H1 (cell line): ENCODE measurements around the gene DPH1. TPM values are rescaled to one million over a fixed set of nuclear protein-coding genes. Genes with fewer than 3 reads are reported as not detected.

ENCODE experiments used
- CTCF ChIA-PET: fragments of 300-600 bp; sonication (Branson Sonifier 250); formaldehyde crosslinking; loops from one replicate; lab custom pipeline; 2021; ENCODE audit not compliant: partially characterized antibody; lab: Charles Lee
- POLR2A ChIA-PET: fragments of 300-600 bp; sonication (Branson Sonifier 250); formaldehyde crosslinking; loops from one replicate; lab custom pipeline; 2021; ENCODE audit warnings: inconsistent platforms; ENCODE audit not compliant: partially characterized antibody; lab: Charles Lee
- DNase-seq, 2 experiments: peaks; one replicate each; pipeline versions ENCODE4 v3.0.0 to v3.0.0-alpha.2; 2010 to 2022; ENCODE audit warnings: low spot score in 2 of 2, low read depth in 1 of 2, mixed read lengths in 1 of 2
- FAIRE-seq: peaks from 2 replicates; lab custom pipeline; 2011; peaks lifted over from hg19 to GRCh38; lab: Jason Lieb, UNC
- H2AFZ ChIP-seq: 2 replicates; pipeline ENCODE4 v1.8.1; 2012; ENCODE audit warnings: low read length, inconsistent platforms
- H2AK5ac ChIP-seq: 2 replicates; pipeline ENCODE4 v1.6.1; 2013; ENCODE audit warnings: low read depth, low read length
- H2BK120ac ChIP-seq: replicated peaks from 2 replicates; pipeline ENCODE3; 2013; ENCODE audit warnings: low read depth, low read length, inconsistent platforms
- H2BK12ac ChIP-seq: 2 replicates; pipeline ENCODE4 v1.6.1; 2013; ENCODE audit warnings: low read depth, low read length
- H2BK15ac ChIP-seq: 2 replicates; pipeline ENCODE4 v1.6.1; 2013; ENCODE audit warnings: low read length
- H2BK20ac ChIP-seq: 2 replicates; pipeline ENCODE4 v1.6.1; 2013; ENCODE audit warnings: low read length
- H2BK5ac ChIP-seq: 2 replicates; pipeline ENCODE4 v1.6.1; 2013; ENCODE audit warnings: low read depth, low read length
- H3K14ac ChIP-seq: 2 replicates; pipeline ENCODE4 v1.6.1; 2013; ENCODE audit warnings: inconsistent platforms; ENCODE audit not compliant: insufficient read length
- H3K18ac ChIP-seq: 2 replicates; pipeline ENCODE4 v1.6.1; 2013; ENCODE audit warnings: low read length; ENCODE audit errors: extremely low read depth
- H3K23ac ChIP-seq: 2 replicates; pipeline ENCODE4 v1.6.1; 2013; ENCODE audit warnings: inconsistent platforms; ENCODE audit not compliant: insufficient read length
- H3K23me2 ChIP-seq: 2 replicates; pipeline ENCODE4 v1.6.1; 2013; ENCODE audit warnings: low read depth, low read length
- H3K27ac ChIP-seq: 2 replicates; pipeline ENCODE4 v1.6.1; 2011; ENCODE audit warnings: low read depth, low read length, inconsistent platforms
- H3K27me3 ChIP-seq, 4 experiments: replicated peaks in 1 of 4; 1 replicate in 1 of 4; 2 replicates in 3 of 4; pipeline versions ENCODE4 v1.6.1 to v1.8.1; 2011 to 2013; ENCODE audit warnings: low read length in 3 of 4, mild to moderate bottlenecking in 3 of 4, inconsistent platforms in 2 of 4, mixed read lengths in 2 of 4, moderate library complexity in 1 of 4; ENCODE audit not compliant: control insufficient read depth in 3 of 4, insufficient read depth in 3 of 4; ENCODE audit errors: extremely low read depth in 1 of 4
- H3K36me3 ChIP-seq, 4 experiments: 2 replicates each; pipeline versions ENCODE4 v1.6.1 to v1.8.1; 2011 to 2013; ENCODE audit warnings: mild to moderate bottlenecking in 4 of 4, low read length in 3 of 4, moderate library complexity in 2 of 4, control low read depth in 1 of 4, inconsistent platforms in 1 of 4; ENCODE audit not compliant: insufficient read depth in 4 of 4, control insufficient read depth in 2 of 4
- H3K4ac ChIP-seq: replicated peaks from 2 replicates; pipeline ENCODE3; 2013; ENCODE audit warnings: low read length, low read depth, mixed read lengths, inconsistent platforms; ENCODE audit not compliant: insufficient read length
- H3K4me1 ChIP-seq, 4 experiments: replicated peaks in 1 of 4; 1 replicate in 1 of 4; 2 replicates in 3 of 4; pipeline versions ENCODE4 v1.6.1 to v1.8.1; 2011 to 2013; ENCODE audit warnings: low read length in 3 of 4, inconsistent platforms in 2 of 4, mixed read lengths in 1 of 4; ENCODE audit not compliant: insufficient read depth in 4 of 4, control insufficient read depth in 3 of 4
- H3K4me2 ChIP-seq, 2 experiments: 2 replicates each; pipeline versions ENCODE4 v1.6.1 to v1.8.1; 2011 to 2013; ENCODE audit warnings: low read depth in 2 of 2, low read length in 2 of 2, control low read depth in 1 of 2, inconsistent platforms in 1 of 2, mild to moderate bottlenecking in 1 of 2; ENCODE audit not compliant: insufficient read depth in 1 of 2
- H3K4me3 ChIP-seq, 4 experiments: fragments of 200-600, 300-600 bp in 1 of 4; sonication (generic), shearing (Covaris generic), sonication (Bioruptor Twin) in 1 of 4; 2 replicates each; pipeline versions ENCODE4 v1.5.1 to v1.8.1; 2011 to 2016; ENCODE audit warnings: low read length in 4 of 4, low read depth in 3 of 4, control low read depth in 2 of 4, inconsistent platforms in 2 of 4, mild to moderate bottlenecking in 2 of 4, mixed read lengths in 1 of 4, moderate library complexity in 1 of 4; ENCODE audit not compliant: insufficient read depth in 2 of 4; ENCODE audit errors: extremely low read depth in 1 of 4
- H3K56ac ChIP-seq: replicated peaks from 2 replicates; pipeline ENCODE3; 2013; ENCODE audit warnings: low read depth, mild to moderate bottlenecking, mixed read lengths, low read length, inconsistent platforms; ENCODE audit not compliant: insufficient read length
- H3K79me1 ChIP-seq: 2 replicates; pipeline ENCODE4 v1.6.1; 2013; ENCODE audit warnings: low read depth, low read length, control low read depth
- H3K79me2 ChIP-seq, 2 experiments: 2 replicates each; pipeline versions ENCODE4 v1.6.1 to v1.8.1; 2012 to 2013; ENCODE audit warnings: low read length in 2 of 2, mild to moderate bottlenecking in 2 of 2, inconsistent platforms in 1 of 2; ENCODE audit not compliant: insufficient read depth in 2 of 2, control insufficient read depth in 1 of 2
- H3K9ac ChIP-seq, 4 experiments: replicated peaks in 1 of 4; 1 replicate in 1 of 4; 2 replicates in 3 of 4; pipeline versions ENCODE4 v1.6.1 to v1.8.1; 2011 to 2013; ENCODE audit warnings: low read depth in 3 of 4, low read length in 3 of 4, control low read depth in 2 of 4, mild to moderate bottlenecking in 2 of 4, moderate library complexity in 2 of 4, inconsistent platforms in 1 of 4; ENCODE audit errors: extremely low read depth in 1 of 4
- H3K9me3 ChIP-seq, 2 experiments: 2 replicates each; pipeline versions ENCODE4 v1.6.1 to v1.8.1; 2012 to 2013; ENCODE audit warnings: mild to moderate bottlenecking in 2 of 2, moderate library complexity in 2 of 2, control low read depth in 1 of 2, inconsistent platforms in 1 of 2, low read depth in 1 of 2, low read length in 1 of 2, mixed read lengths in 1 of 2; ENCODE audit not compliant: insufficient read depth in 2 of 2
- H4K20me1 ChIP-seq, 2 experiments: replicated peaks in 1 of 2; 2 replicates each; pipeline versions ENCODE3 to v1.8.1; 2011 to 2013; ENCODE audit warnings: inconsistent platforms in 2 of 2, low read length in 2 of 2, mild to moderate bottlenecking in 1 of 2; ENCODE audit not compliant: insufficient read depth in 2 of 2, control insufficient read depth in 1 of 2
- H4K5ac ChIP-seq: 2 replicates; pipeline ENCODE4 v1.6.1; 2013; ENCODE audit warnings: low read length, low read depth, mixed read lengths, inconsistent platforms; ENCODE audit not compliant: insufficient read length
- H4K8ac ChIP-seq: 2 replicates; pipeline ENCODE4 v1.8.0; 2013; ENCODE audit warnings: mild to moderate bottlenecking, moderate library complexity, low read length, inconsistent platforms; ENCODE audit not compliant: insufficient read depth; ENCODE audit errors: extremely low read depth
- H4K91ac ChIP-seq: replicated peaks from 2 replicates; pipeline ENCODE3; 2013; ENCODE audit warnings: low read length, mixed read lengths, inconsistent platforms; ENCODE audit not compliant: insufficient read length
- CBX5 ChIP-seq: fragments of 300-800, 300-1000 bp; sonication (generic); IDR thresholded peaks from 2 replicates; pipeline ENCODE4 v1.7.1; 2016; ENCODE audit warnings: antibody characterized with exemption, low read length, low read depth
- CBX8 ChIP-seq: fragments of 300-800, 300-1000 bp; sonication (generic); IDR thresholded peaks from 2 replicates; pipeline ENCODE4 v1.7.1; 2016; ENCODE audit warnings: low read depth, low read length, borderline replicate concordance
- E2F6 ChIP-seq: IDR thresholded peaks from 2 replicates; pipeline ENCODE4 v1.6.1; 2012; ENCODE audit warnings: inconsistent platforms
- HDAC2 ChIP-seq, 2 experiments: fragments of 300-600 bp in 1 of 2; sonication (generic) in 1 of 2; IDR thresholded peaks; 2 replicates each; pipeline ENCODE4 v1.6.1; 2011 to 2012; ENCODE audit warnings: low read depth in 2 of 2, low read length in 2 of 2, mild to moderate bottlenecking in 2 of 2, moderate library complexity in 2 of 2, borderline replicate concordance in 1 of 2, inconsistent platforms in 1 of 2
- HDAC6 ChIP-seq: IDR thresholded peaks from one replicate; pipeline ENCODE4 v1.7.1; 2012; ENCODE audit warnings: low read depth, mild to moderate bottlenecking, inconsistent platforms, low read length, moderate library complexity
- NANOG ChIP-seq: IDR thresholded peaks from 2 replicates; pipeline ENCODE4 v1.6.1; 2011; ENCODE audit warnings: low read length, low read depth, mild to moderate bottlenecking, inconsistent platforms; ENCODE audit not compliant: insufficient read depth, poor library complexity, severe bottlenecking
- POLR2AphosphoS5 ChIP-seq: IDR thresholded peaks from 2 replicates; pipeline ENCODE4 v1.6.1; 2011; ENCODE audit warnings: low read depth, low read length
- SIRT6 ChIP-seq: IDR thresholded peaks from one replicate; pipeline ENCODE4 v1.7.1; 2012; ENCODE audit warnings: low read length, inconsistent platforms
- SIX5 ChIP-seq: IDR thresholded peaks from 2 replicates; pipeline ENCODE4 v1.6.1; 2011; ENCODE audit warnings: mild to moderate bottlenecking, low read depth, low read length
- SP1 ChIP-seq: IDR thresholded peaks from 2 replicates; pipeline ENCODE4 v1.6.1; 2011; ENCODE audit warnings: low read depth, low read length
- TBP ChIP-seq: IDR thresholded peaks from 2 replicates; pipeline ENCODE4 v1.6.1; 2011; ENCODE audit warnings: low read depth, low read length, improper control_type of control experiment
- ZNF274 ChIP-seq: IDR thresholded peaks from 2 replicates; pipeline ENCODE4 v1.7.0; 2012; ENCODE audit warnings: low read length, borderline replicate concordance; ENCODE audit errors: extremely low read depth
- WGBS, 2 experiments: shearing (Covaris generic) in 1 of 2; methylation state at CpG; one replicate each; pipeline versions ENCODE4 v1.1.6 to v1.1.7; 2013 to 2015; ENCODE audit warnings: low lambda C conversion rate in 2 of 2, mixed read lengths in 2 of 2, inconsistent platforms in 1 of 2, low coverage in 1 of 2, missing lambda C conversion rate in 1 of 2; ENCODE audit not compliant: insufficient replicate concordance in 2 of 2, insufficient coverage in 1 of 2, insufficient read length in 1 of 2; ENCODE audit errors: extremely low coverage in 1 of 2, missing lambda C conversion rate in 1 of 2; 5-methylcytosine and 5-hydroxymethylcytosine counted together
- polyA plus RNA-seq, 7 experiments: library from polyadenylated mRNA; depleted of rRNA in 3 of 7; stranded (reverse) in 5 of 7; unstranded in 2 of 7; fragments of >200 nt in 5 of 7; fragments of 200-250 nt in 2 of 7; gene quantifications; 1 replicate in 5 of 7; 2 replicates in 1 of 7; 4 replicates in 1 of 7; pipeline versions ENCODE4 v1.2.1 to v1.2.3, GENCODE V29; 2011 to 2013; ENCODE audit warnings: missing spikeins in 2 of 7, mixed read lengths in 2 of 7
- total RNA-seq: library from RNA; stranded (reverse); fragmentation: NEBNext Ultra II Directional; extraction: Animal tissue kit (Norgen Biotek cat#: 25700); gene quantifications from 2 replicates; pipeline ENCODE4 v1.2.1, GENCODE V29; 2021
- TF ChIP-seq, protein P1 (sequence below): IDR thresholded peaks from 2 replicates; pipeline ENCODE4 v1.6.1; 2011; ENCODE audit warnings: low read depth, mild to moderate bottlenecking, low read length; ENCODE audit not compliant: insufficient read depth

Gene DPH1
- total and polyA plus RNA-seq, 2 of the 8 experiments (the other 6 are each of a cell fraction or from before 2014, with no cell fraction given): 24.9 to 30.0 TPM

- Histone ChIP-seq H2BK120ac (no peak overlapping the region), H2BK5ac (no peak overlapping the region), H4K5ac (no peak overlapping the region), H3K4ac (no peak overlapping the region), H4K91ac (no peak overlapping the region), H4K8ac (peak overlapping the region; percentile 71), H3K23me2 (no peaks in the 10 kb centered on the region), H3K23ac (no peak overlapping the region), H3K36me3 (peaks cover 0 to 4% (median 0%) of the 10 kb centered on the region in 4 experiments; a peak in 1 of 8 replicates), H3K9me3 (no peaks in the 10 kb centered on the region), H3K4me1 (peaks cover 0 to 14% (median 7%) of the 10 kb centered on the region in 4 experiments; a peak in 6 of 7 replicates), H3K18ac (no peak overlapping the region), H2AK5ac (no peak overlapping the region), H3K27me3 (no peaks in the 10 kb centered on the region), H3K4me2 (no peak overlapping the region), H4K20me1 (peaks cover 5 to 9% of the 10 kb centered on the region in 2 experiments), H2BK20ac (no peak overlapping the region), H3K14ac (no peak overlapping the region), H2BK15ac (no peak overlapping the region), H3K79me2 (no peaks in the 10 kb centered on the region), H3K56ac (no peak overlapping the region), H3K9ac (no peak overlapping the region), H2BK12ac (no peak overlapping the region), H3K27ac (no peak overlapping the region), H2AFZ (no peak overlapping the region), H3K79me1 (no peaks in the 10 kb centered on the region), H3K4me3 (no peak overlapping the region)
- DNase-seq: no peak
- POLR2A ChIA-PET: interaction anchor here (1.4 to 1.9 kb wide), 2 partner anchors 9 to 177 kb away, joined by 4 read pairs; no protein-coding TSS in a partner anchor
- CTCF ChIA-PET: interaction anchor here (1.0 to 11.7 kb wide), 14 partner anchors 11 to 220 kb away, joined by 3 to 122 read pairs (median 4); partner anchors contain the start of gene HIC1
- FAIRE-seq: no peak
- WGBS, 2 experiments: 87% methylated on average over 3 of the region's 6 CpGs; no CpG with 5 or more reads in 1 of the 2 experiments
- TF ChIP-seq CBX8 (no peak), SIX5 (no peak), SIRT6 (no peak), CBX5 (no peak), HDAC2 (IDR thresholded peaks at IDR 0.05; ENCODE audit: borderline replicate concordance in 1 of 2, low read depth in 2 of 2, low read length in 2 of 2) (no peak), SP1 (no peak), ZNF274 (no peak), TBP (no peak), POLR2AphosphoS5 (no peak), NANOG (no peak), HDAC6 (no peak), E2F6 (no peak)
- TF ChIP-seq, protein P1, sequence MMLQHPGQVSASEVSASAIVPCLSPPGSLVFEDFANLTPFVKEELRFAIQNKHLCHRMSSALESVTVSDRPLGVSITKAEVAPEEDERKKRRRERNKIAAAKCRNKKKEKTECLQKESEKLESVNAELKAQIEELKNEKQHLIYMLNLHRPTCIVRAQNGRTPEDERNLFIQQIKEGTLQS: no peak
Measured at GRCh38 chr17:2068031-2068518, 38.1 kb downstream of the DPH1 start.
